AG09319 (cell line): ENCODE data around the gene PCDHA12.
"Not testable (repeated sequence)": the region's sequence is repeated elsewhere in the genome, so short reads cannot be mapped to it uniquely, and the experiment has no call there.

Experiments
- DNase-seq: peaks from one replicate; pipeline ENCODE4 v3.0.0-alpha.2; 2010; ENCODE audit warnings: low read depth; ENCODE audit errors: extremely low read depth
- TF ChIP-seq, protein P1 (sequence below): IDR thresholded peaks from 2 replicates; pipeline ENCODE4 v1.5.1; 2011; ENCODE audit warnings: low read depth, mild to moderate bottlenecking, inconsistent platforms, low read length, moderate library complexity

PCDHA12 gene, protein sequence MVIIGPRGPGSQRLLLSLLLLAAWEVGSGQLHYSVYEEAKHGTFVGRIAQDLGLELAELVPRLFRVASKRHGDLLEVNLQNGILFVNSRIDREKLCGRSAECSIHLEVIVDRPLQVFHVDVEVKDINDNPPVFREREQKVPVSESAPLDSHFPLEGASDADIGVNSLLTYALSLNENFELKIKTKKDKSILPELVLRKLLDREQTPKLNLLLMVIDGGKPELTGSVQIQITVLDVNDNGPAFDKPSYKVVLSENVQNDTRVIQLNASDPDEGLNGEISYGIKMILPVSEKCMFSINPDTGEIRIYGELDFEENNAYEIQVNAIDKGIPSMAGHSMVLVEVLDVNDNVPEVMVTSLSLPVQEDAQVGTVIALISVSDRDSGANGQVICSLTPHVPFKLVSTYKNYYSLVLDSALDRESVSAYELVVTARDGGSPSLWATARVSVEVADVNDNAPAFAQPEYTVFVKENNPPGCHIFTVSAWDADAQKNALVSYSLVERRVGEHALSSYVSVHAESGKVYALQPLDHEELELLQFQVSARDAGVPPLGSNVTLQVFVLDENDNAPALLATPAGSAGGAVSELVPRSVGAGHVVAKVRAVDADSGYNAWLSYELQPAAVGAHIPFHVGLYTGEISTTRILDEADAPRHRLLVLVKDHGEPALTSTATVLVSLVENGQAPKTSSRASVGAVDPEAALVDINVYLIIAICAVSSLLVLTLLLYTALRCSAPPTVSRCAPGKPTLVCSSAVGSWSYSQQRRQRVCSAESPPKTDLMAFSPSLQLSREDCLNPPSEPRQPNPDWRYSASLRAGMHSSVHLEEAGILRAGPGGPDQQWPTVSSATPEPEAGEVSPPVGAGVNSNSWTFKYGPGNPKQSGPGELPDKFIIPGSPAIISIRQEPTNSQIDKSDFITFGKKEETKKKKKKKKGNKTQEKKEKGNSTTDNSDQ

DNA sequence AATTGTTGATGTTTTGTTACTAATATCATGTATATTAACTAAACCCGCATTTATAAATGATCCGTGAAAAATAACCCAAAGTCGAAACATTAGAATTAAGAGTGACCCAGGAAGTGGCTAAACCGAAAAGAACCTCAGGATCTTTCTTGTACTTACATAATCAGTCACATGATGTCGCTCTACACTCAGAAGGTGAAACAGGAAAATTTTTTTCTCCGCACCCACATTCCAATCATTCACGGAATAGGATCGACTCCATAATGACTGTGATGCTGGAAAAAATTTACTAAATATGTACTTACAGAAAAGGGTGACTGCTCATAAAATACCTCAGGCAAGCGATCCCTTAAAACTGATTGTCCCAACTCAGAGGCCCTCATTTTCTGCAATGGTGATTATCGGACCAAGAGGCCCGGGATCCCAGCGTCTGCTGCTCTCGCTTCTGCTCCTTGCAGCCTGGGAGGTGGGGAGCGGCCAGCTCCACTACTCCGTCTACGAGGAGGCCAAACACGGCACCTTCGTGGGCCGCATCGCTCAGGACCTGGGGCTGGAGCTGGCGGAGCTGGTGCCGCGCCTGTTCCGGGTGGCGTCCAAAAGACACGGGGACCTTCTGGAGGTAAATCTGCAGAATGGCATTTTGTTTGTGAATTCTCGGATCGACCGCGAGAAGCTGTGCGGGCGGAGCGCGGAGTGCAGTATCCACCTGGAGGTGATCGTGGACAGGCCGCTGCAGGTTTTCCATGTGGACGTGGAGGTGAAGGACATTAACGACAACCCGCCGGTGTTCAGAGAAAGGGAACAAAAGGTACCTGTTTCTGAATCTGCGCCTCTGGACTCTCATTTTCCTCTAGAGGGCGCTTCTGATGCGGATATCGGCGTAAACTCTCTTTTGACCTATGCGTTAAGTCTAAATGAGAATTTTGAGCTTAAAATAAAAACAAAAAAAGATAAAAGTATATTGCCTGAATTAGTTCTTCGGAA lies at the start of gene PCDHA12:
PCDHA12 (plus strand) TSS at position 224 of the 981 bp plus-strand sequence; CDS start at position 389, 165 bp downstream.
- DNase-seq: no peak
- TF ChIP-seq, protein P1, sequence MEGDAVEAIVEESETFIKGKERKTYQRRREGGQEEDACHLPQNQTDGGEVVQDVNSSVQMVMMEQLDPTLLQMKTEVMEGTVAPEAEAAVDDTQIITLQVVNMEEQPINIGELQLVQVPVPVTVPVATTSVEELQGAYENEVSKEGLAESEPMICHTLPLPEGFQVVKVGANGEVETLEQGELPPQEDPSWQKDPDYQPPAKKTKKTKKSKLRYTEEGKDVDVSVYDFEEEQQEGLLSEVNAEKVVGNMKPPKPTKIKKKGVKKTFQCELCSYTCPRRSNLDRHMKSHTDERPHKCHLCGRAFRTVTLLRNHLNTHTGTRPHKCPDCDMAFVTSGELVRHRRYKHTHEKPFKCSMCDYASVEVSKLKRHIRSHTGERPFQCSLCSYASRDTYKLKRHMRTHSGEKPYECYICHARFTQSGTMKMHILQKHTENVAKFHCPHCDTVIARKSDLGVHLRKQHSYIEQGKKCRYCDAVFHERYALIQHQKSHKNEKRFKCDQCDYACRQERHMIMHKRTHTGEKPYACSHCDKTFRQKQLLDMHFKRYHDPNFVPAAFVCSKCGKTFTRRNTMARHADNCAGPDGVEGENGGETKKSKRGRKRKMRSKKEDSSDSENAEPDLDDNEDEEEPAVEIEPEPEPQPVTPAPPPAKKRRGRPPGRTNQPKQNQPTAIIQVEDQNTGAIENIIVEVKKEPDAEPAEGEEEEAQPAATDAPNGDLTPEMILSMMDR: no peak

DNA sequence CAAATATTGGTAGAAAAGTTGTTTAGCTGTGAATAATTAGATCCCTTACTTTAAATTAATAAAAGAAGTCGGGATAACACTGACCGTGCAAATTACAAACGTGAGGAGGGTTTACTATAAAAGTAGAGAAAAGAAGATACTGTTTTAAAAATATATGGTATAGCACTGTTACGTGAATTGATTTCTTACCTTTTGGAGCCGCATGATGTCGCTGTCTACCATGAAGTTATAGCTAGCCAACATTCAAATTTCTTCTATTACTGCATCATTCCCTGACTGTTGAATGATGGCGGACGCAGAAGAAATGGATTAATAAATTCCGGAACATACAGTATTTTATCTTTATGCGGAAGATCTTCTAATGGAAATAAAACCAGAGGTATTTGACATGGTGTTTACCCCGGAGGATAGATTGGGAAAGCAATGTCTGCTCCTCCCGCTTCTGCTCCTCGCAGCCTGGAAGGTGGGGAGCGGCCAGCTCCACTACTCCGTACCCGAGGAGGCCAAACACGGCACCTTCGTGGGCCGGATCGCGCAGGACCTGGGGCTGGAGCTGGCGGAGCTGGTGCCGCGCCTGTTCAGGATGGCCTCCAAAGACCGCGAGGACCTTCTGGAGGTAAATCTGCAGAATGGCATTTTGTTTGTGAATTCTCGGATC lies 47.3 kb upstream of the PCDHA12 start, which contains the start of gene PCDHA6:
PCDHA6 (plus strand) TSS at position 257 of the 658 bp plus-strand sequence; CDS start at position 389, 132 bp downstream.
- TF ChIP-seq, protein P1: no peak
- DNase-seq: no peak

DNA sequence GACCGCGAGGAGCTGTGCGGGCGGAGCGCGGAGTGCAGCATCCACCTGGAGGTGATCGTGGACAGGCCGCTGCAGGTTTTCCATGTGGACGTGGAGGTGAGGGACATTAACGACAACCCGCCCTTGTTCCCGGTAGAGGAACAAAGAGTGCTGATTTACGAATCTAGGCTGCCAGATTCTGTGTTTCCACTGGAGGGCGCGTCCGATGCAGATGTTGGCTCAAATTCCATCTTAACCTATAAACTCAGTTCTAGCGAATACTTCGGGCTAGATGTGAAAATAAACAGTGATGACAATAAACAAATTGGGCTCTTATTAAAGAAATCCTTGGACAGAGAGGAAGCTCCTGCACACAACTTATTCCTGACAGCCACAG lies 46.8 kb upstream of the PCDHA12 start:
- TF ChIP-seq, protein P1: no peak
- no peak for DNase-seq

DNA sequence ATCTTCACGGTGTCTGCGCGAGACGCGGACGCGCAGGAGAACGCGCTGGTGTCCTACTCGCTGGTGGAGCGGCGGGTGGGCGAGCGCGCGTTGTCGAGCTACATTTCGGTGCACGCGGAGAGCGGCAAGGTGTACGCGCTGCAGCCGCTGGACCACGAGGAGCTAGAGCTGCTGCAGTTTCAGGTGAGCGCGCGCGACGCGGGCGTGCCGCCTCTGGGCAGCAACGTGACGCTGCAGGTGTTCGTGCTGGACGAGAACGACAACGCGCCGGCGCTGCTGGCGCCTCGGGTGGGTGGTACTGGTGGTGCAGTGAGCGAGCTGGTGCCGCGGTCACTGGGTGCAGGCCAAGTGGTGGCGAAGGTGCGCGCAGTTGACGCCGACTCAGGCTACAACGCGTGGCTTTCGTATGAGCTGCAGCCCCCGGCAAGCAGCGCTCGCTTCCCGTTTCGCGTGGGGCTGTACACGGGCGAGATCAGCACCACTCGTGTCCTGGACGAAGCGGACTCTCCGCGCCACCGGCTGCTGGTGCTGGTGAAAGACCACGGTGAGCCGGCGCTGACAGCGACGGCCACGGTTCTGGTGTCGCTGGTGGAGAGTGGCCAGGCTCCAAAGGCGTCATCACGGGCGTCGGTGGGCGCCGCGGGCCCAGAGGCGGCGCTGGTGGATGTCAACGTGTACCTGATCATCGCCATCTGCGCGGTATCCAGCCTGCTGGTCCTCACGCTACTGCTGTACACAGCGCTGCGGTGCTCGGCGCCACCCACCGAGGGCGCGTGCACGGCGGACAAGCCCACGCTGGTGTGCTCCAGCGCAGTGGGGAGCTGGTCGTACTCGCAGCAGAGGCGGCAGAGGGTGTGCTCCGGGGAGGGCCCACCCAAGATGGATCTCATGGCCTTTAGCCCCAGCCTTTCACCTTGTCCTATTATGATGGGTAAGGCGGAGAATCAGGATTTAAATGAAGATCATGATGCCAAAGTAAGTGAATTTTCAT lies 45.3 kb upstream of the PCDHA12 start:
- DNase-seq: not testable (repeated sequence)

DNA sequence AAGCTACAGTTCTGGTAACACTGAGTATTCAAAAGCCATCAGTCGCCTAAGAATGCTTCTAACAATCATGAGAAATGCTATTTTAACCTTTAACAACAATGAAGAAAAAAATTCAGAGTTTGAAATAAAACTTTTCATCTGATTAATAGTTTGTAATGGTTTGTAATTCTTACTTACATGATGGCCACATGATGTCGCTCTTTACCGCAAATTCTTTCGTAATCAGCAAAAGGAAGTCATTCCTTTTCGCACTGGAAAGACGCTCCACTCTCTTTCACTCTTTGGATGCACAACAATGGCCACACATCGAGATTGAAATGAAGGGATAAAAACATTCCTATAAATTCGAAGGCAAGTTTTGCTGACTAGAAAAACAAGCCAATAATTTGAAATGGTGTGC lies 41.1 kb upstream of the PCDHA12 start, which contains the start of gene PCDHA7:
PCDHA7 (plus strand) TSS at position 277 of the 400 bp plus-strand sequence; CDS start at position 392, 115 bp downstream.
- TF ChIP-seq, protein P1: no peak
- DNase-seq: no peak

DNA sequence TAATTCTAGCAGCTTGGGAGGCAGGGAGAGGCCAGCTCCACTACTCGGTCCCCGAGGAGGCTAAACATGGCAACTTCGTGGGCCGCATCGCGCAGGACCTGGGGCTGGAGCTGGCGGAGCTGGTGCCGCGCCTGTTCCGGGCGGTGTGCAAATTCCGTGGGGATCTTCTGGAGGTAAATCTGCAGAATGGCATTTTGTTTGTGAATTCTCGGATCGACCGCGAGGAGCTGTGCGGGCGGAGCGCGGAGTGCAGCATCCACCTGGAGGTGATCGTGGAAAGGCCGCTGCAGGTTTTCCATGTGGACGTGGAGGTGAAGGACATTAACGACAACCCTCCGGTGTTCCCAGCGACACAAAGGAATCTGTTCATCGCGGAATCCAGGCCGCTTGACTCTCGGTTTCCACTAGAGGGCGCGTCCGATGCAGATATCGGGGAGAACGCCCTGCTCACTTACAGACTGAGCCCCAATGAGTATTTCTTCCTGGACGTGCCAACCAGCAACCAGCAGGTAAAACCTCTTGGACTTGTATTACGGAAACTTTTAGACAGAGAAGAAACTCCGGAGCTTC lies 40.6 kb upstream of the PCDHA12 start:
- DNase-seq: not testable (repeated sequence)
